Right lobe of liver (tissue), 6 donors: Measurements from ENCODE around the gene SLC27A2. TPM values are rescaled to one million over a fixed set of nuclear protein-coding genes. Genes with fewer than 3 reads are reported as not detected.

ENCODE experiments used
- ATAC-seq, 4 donors: fragments of 200-7000 bp; cut with Tn5 transposase; one replicate each; pipeline ENCODE4 v1.9.1; 2020; ENCODE audit warnings: mild to moderate bottlenecking in 4 of 4, moderate library complexity in 4 of 4
- DNase-seq, 3 donors: peaks; one replicate each; pipeline ENCODE4 v3.0.0-alpha.2; 2020
- H3K27ac ChIP-seq, 3 donors: fragments of 200-600 bp; one replicate each; pipeline ENCODE4 v1.8.0; 2022
- H3K27me3 ChIP-seq, 2 donors: fragments of 200-600 bp; one replicate each; pipeline ENCODE4 v1.8.0; 2022
- H3K36me3 ChIP-seq, 4 donors: fragments of 200-600 bp; sonication (generic) in 1 of 4; one replicate each; pipeline versions ENCODE4 v1.5.1 to v1.8.0; 2017 to 2022; ENCODE audit warnings: control low read depth in 1 of 4
- H3K4me1 ChIP-seq, 4 donors: fragments of 200-600 bp; sonication (generic) in 1 of 4; one replicate each; pipeline versions ENCODE4 v1.5.1 to v1.8.0; 2017 to 2022; ENCODE audit warnings: control low read depth in 1 of 4
- H3K4me3 ChIP-seq, 3 donors: fragments of 200-600 bp; one replicate each; pipeline ENCODE4 v1.8.0; 2022
- H3K9me3 ChIP-seq, 4 donors: fragments of 200-600 bp; sonication (generic) in 1 of 4; one replicate each; pipeline versions ENCODE4 v1.5.1 to v1.8.0; 2017 to 2022; ENCODE audit warnings: control low read depth in 1 of 4
- POLR2A ChIP-seq: fragments of 450-650 bp; IDR thresholded peaks from one replicate; pipeline ENCODE4 v1.6.1; 2017; ENCODE audit warnings: antibody characterized with exemption, mild to moderate bottlenecking
- WGBS: methylation state at CpG from one replicate; pipeline ENCODE4 v1.1.6; 2018; ENCODE audit warnings: low coverage, low lambda C conversion rate; ENCODE audit not compliant: insufficient coverage; ENCODE audit errors: missing lambda C conversion rate; 5-methylcytosine and 5-hydroxymethylcytosine counted together
- intact Hi-C, 2 donors: fragments of 100-400 bp; cut with DNase I; formaldehyde crosslinking; loops; one replicate each; pipeline versions ENCODE4 v1.11.2 to v1.14.1; 2022
- total RNA-seq, 6 experiments: library from RNA; depleted of rRNA in 2 of 6; stranded (reverse); fragments of >200 nt in 2 of 6; fragmentation: NEBNext Ultra II Directional in 3 of 6; extraction: Animal tissue kit (Norgen Biotek cat#: 25700) in 3 of 6; gene quantifications; one replicate each; pipeline versions ENCODE4 v1.1.0 to v1.2.4, GENCODE V29; 2016 to 2023
- TF ChIP-seq, protein P1 (sequence below), 4 donors: fragments of 200-600 bp in 3 of 4; fragments of 450-650 bp in 1 of 4; IDR thresholded peaks; one replicate each; pipeline versions ENCODE4 v1.5.1 to v1.8.0; 2016 to 2022; ENCODE audit warnings: antibody characterized with exemption in 4 of 4, mild to moderate bottlenecking in 2 of 4
- donor health status: DM: no; HTN: yes; CAD: no.
- donor health status: DM: no; HTN: no; CAD: no.
- donor health status: DM: no; HTN: no; CAD: no.
- donor health status: DM: no; HTN: yes; CAD: no.
- donor health status: DM: no; HTN: yes; CAD: no.

The SLC27A2 gene
- total RNA-seq, 6 experiments from 2014 or later: 76.8 to 366 (median 172) TPM

DNA sequence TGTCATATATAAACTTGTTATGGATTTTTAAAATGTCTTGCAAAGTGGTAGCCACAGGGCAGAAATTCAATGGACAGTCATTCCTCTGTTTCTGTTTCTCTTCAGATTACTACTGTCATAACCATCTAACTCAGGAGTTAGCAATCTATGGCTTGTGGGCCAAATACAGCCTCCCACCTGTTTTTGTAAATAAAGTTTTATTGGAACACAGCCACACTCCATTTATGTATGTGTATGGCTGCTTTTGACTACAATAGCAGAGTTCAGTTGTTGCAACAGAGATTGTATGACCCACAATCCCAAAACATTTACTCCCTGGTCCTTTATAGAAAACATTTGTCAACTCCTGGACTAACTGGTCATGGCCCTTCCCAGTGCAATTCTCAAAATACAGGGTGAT lies 20.0 kb downstream of the SLC27A2 start:
- no peak for TF ChIP-seq POLR2A
- TF ChIP-seq, protein P1, sequence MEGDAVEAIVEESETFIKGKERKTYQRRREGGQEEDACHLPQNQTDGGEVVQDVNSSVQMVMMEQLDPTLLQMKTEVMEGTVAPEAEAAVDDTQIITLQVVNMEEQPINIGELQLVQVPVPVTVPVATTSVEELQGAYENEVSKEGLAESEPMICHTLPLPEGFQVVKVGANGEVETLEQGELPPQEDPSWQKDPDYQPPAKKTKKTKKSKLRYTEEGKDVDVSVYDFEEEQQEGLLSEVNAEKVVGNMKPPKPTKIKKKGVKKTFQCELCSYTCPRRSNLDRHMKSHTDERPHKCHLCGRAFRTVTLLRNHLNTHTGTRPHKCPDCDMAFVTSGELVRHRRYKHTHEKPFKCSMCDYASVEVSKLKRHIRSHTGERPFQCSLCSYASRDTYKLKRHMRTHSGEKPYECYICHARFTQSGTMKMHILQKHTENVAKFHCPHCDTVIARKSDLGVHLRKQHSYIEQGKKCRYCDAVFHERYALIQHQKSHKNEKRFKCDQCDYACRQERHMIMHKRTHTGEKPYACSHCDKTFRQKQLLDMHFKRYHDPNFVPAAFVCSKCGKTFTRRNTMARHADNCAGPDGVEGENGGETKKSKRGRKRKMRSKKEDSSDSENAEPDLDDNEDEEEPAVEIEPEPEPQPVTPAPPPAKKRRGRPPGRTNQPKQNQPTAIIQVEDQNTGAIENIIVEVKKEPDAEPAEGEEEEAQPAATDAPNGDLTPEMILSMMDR (IDR thresholded peaks at IDR 0.05): no peak
- Histone ChIP-seq H3K9me3 (no peaks in the 10 kb centered on the region), H3K27ac (no peak overlapping the region), H3K27me3 (no peaks in the 10 kb centered on the region), H3K4me3 (no peak overlapping the region), H3K4me1 (peaks cover 0 to 6% (median 0%) of the 10 kb centered on the region in 4 donors), H3K36me3 (peaks cover 0 to 92% (median 19%) of the 10 kb centered on the region in 4 donors)
- no peak for ATAC-seq
- DNase-seq: no peak
- intact Hi-C loops: no loop called here

DNA sequence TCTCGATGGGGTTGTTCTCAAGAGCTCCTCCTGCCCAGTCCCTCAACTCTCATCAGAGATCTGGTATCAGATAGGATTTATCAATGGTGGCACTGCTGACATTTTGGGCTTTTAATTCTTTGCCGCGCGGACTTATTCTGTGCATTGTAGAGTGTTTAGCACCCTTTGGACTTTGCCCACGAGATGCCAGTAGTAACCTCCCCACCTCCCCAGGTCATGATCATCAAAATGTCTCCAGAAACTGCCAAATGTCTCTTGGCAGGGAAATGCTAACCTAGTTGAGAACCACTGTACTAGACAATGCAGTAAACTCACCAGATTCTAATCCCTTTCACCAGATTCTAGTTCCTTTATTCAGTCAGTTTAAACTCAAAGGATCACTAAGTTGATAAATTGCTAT lies 24.0 kb downstream of the SLC27A2 start:
- Histone ChIP-seq H3K36me3 (peaks cover 0 to 84% (median 25%) of the 10 kb centered on the region in 4 donors), H3K27me3 (no peaks in the 10 kb centered on the region), H3K27ac (no peak overlapping the region), H3K4me1 (peaks cover 0 to 11% (median 0%) of the 10 kb centered on the region in 4 donors), H3K4me3 (no peak overlapping the region), H3K9me3 (no peaks in the 10 kb centered on the region)
- no peak for TF ChIP-seq POLR2A
- TF ChIP-seq, protein P1 (IDR thresholded peaks at IDR 0.05): no peak
- peak; percentile 32 to 63 (median 53) for ATAC-seq
- WGBS: 52% methylated on average over 4 of the region's 5 CpGs
- no peak for DNase-seq
- intact Hi-C loops: no loop called here

DNA sequence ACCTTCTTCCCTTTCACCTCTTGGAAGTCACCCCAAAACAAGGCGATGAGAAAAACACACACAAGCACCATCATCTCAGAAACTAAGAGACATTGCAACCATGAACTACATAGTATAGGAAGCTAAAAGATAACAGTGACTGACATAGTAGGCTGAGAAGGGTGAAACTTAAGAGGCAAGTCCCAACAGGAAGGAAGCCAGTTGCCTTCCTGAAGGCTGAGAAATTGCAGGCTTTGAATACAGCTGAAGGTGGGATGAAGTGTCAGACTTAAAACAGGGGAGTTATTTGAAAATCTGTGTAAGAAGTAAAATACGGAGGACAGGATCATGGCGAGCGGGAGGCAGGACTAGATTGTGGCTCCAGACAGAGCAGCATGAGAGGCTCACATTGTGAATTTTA lies 27.8 kb downstream of the SLC27A2 start:
- Histone ChIP-seq H3K36me3 (peaks cover 0 to 51% (median 17%) of the 10 kb centered on the region in 4 donors), H3K4me3 (no peak overlapping the region), H3K4me1 (peaks cover 0 to 11% (median 0%) of the 10 kb centered on the region in 4 donors), H3K27ac (no peak overlapping the region), H3K27me3 (no peaks in the 10 kb centered on the region), H3K9me3 (no peaks in the 10 kb centered on the region)
- ATAC-seq (peak in 1 of 4 donors; percentile 11), DNase-seq (no peak)
- 65% methylated on average over 4 of the region's 4 CpGs for WGBS
- TF ChIP-seq, protein P1 (IDR thresholded peaks at IDR 0.05): no peak
- no peak for TF ChIP-seq POLR2A
- intact Hi-C loops: no loop called here

DNA sequence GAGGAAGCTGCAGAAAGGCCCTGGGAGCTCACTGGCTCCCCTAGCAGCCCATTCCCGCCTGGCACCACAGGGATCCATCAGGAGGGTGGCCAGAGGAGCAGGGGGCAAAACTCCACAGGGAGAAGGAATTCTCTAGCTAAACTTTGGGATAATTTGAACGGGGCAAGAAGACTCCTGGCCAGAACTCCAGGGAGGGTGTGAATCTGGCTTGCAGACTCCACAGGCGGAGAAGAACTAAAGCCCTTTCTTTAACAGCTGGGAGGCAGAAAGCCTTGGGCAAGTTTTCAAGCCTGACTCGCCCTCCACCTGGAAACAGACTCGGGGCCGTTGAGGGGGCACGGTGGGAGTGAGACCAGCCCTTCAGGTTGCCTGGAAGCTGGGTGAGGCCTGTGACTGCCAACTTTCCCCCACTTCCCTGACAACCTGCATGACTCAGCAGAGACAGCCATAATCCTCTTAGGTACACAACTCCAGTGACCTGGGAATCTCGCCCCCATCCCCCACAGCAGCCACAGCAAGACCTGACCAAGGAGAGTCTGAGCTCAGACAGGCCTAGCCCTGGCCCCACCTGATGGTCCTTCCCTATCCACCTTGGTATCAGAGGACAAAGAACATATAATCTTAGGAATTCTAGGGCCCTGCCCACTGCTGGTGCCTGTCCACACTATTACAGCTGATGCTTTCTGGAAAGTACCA lies 28.6 kb downstream of the SLC27A2 start:
- intact Hi-C loops: no loop called here
- Histone ChIP-seq H3K36me3 (peaks cover 0 to 43% (median 15%) of the 10 kb centered on the region in 4 donors), H3K4me1 (peaks cover 0 to 5% (median 0%) of the 10 kb centered on the region in 4 donors), H3K4me3 (no peak overlapping the region), H3K9me3 (no peaks in the 10 kb centered on the region), H3K27ac (peak overlapping the region in 1 of 3 donors; percentile 39), H3K27me3 (no peaks in the 10 kb centered on the region)
- WGBS: no CpG with 5 or more reads among the region's 8 CpGs
- TF ChIP-seq POLR2A: no peak
- TF ChIP-seq, protein P1 (IDR thresholded peaks at IDR 0.05): no peak
- peak in 3 of 4 donors; percentile 11 to 42 (median 20) for ATAC-seq
- DNase-seq: peak in 2 of 3 donors; percentile 45 to 68
